PC-9 (cell line): ENCODE measurements around the gene TACC3. TPM values are rescaled to one million over a fixed set of nuclear protein-coding genes. Genes with fewer than 3 reads are reported as not detected.
A peak's percentile ranks its signal among the peaks of the same experiment; 100 is the strongest.

Experiments used
- BruUV-seq: library from RNA; stranded (reverse); fragments of 400-500 nt; replicated peaks from 2 replicates; lab custom pipeline; 2021; lab: Mats Ljungman, UMichigan
- CTCF ChIA-PET: fragments of 300-600 bp; sonication (Branson Sonifier 250); formaldehyde crosslinking; loops from one replicate; lab custom pipeline; 2022; ENCODE audit warnings: antibody characterized with exemption; lab: Charles Lee
- POLR2A ChIA-PET: fragments of 300-600 bp; sonication (Branson Sonifier 250); formaldehyde crosslinking; loops from one replicate; lab custom pipeline; 2022; ENCODE audit warnings: antibody characterized with exemption; ENCODE audit not compliant: unreplicated experiment; lab: Charles Lee
- DNase-seq, 2 experiments: peaks; one replicate each; pipeline versions ENCODE4 v3.0.0 to v3.0.0-alpha.2; 2015 to 2022; ENCODE audit warnings: mixed read lengths in 1 of 2
- H2AFZ ChIP-seq: fragments of 200-600 bp; sonication (generic); 2 replicates; pipeline ENCODE4 v1.8.1; 2017; ENCODE audit warnings: antibody characterized with exemption
- H3F3A ChIP-seq: fragments of 200-600 bp; sonication (generic); 2 replicates; pipeline ENCODE4 v1.8.1; 2017; ENCODE audit warnings: antibody characterized with exemption, mild to moderate bottlenecking, low read depth; ENCODE audit not compliant: insufficient read depth
- H3K27ac ChIP-seq: fragments of 200-600 bp; sonication (generic); 2 replicates; pipeline ENCODE4 v1.6.1; 2016; ENCODE audit warnings: mixed run types
- H3K27me3 ChIP-seq: fragments of 200-600 bp; sonication (generic); 2 replicates; pipeline ENCODE4 v1.6.1; 2016; ENCODE audit warnings: low read depth, mixed run types; ENCODE audit not compliant: insufficient read depth
- H3K36me3 ChIP-seq: fragments of 200-600 bp; sonication (generic); 2 replicates; pipeline ENCODE4 v1.6.1; 2016; ENCODE audit warnings: low read depth, mixed run types
- H3K4me1 ChIP-seq: fragments of 200-600 bp; sonication (generic); replicated peaks from 2 replicates; pipeline ENCODE4 v1.6.1; 2016; ENCODE audit warnings: mixed run types; ENCODE audit not compliant: insufficient read depth
- H3K4me2 ChIP-seq: fragments of 200-600 bp; sonication (generic); 2 replicates; pipeline ENCODE4 v1.6.1; 2017; ENCODE audit warnings: mixed run types
- H3K4me3 ChIP-seq: fragments of 200-600 bp; sonication (generic); 2 replicates; pipeline ENCODE4 v1.6.1; 2016; ENCODE audit warnings: mixed run types
- H3K79me2 ChIP-seq: fragments of 200-600 bp; sonication (generic); 2 replicates; pipeline ENCODE4 v1.6.1; 2017; ENCODE audit warnings: low read depth, mixed run types
- H3K9me2 ChIP-seq: fragments of 200-600 bp; sonication (generic); 2 replicates; pipeline ENCODE4 v1.8.1; 2017; ENCODE audit warnings: mild to moderate bottlenecking; ENCODE audit not compliant: insufficient read depth
- H3K9me3 ChIP-seq: fragments of 200-600 bp; sonication (generic); 2 replicates; pipeline ENCODE4 v1.8.1; 2016; ENCODE audit warnings: low read depth; ENCODE audit not compliant: insufficient read depth
- H4K20me1 ChIP-seq: fragments of 200-600 bp; sonication (generic); 2 replicates; pipeline ENCODE4 v1.8.1; 2017; ENCODE audit not compliant: insufficient read depth
- EZH2 ChIP-seq: fragments of 200-600 bp; sonication (generic); IDR thresholded peaks from 2 replicates; pipeline ENCODE4 v1.8.0; 2017; ENCODE audit warnings: antibody characterized with exemption, low read depth
- intact Hi-C: fragments of 100-400 bp; cut with micrococcal nuclease; formaldehyde crosslinking; loops from one replicate; pipeline ENCODE4 v1.10.0; 2022; ENCODE audit not compliant: unreplicated experiment
- total RNA-seq: library from RNA; stranded (reverse); gene quantifications from 2 replicates; pipeline ENCODE4 v1.2.3, GENCODE V29; 2021
- TF ChIP-seq, protein P1 (sequence below): fragments of 200-600 bp; sonication (generic); conservative IDR thresholded peaks from 2 replicates; pipeline ENCODE4 v1.6.1; 2017; ENCODE audit warnings: mixed run types, antibody characterized with exemption, mild to moderate bottlenecking, moderate library complexity

Gene TACC3
- total RNA-seq, 1 experiment from 2014 or later: 134 TPM

DNA sequence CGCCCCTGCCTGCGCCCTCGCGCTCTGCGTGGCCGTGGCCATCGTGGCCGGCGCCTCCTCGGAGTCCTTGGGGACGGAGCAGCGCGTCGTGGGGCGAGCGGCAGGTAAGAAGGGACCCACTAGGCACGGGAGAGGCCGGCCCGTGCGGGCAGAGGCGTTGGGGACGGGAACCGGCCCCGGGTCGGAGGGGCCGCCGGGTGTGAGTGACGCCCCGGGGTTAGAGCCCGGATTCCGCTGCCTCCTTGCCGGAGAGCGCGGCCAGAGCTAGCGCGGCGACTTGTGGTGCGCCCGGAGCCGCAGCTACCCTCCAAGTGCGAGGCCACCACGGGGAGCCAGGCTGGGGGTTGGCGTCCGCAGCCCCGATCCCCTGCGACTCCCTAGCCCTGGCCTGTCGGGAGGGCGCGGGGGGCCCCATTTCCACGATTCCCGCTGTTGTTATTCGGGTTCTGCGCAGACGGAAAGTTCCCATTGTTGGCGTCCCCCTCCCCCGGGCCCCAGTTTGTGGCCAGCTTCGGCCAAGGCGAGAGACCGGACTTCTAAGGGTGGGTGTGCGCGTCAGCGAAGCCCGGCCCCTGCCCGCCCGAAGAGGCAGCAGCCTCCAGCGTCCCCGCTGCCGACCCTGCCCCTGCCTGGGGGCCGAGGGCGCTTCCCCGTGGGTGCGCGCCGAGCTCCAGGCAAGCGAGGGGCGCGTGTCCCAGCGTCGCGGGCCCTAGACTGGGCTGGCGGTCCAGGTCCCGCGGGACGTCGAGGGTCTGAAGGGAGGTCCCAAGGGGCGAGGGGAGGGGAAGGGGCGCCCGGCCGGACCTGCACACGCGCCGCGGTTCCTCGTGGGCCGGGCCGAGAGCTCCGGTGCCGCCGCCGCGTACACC lies 72.9 kb downstream of the TACC3 start:
- Histone ChIP-seq H3K27ac (no peak overlapping the region), H3K4me3 (no peak overlapping the region), H3F3A (peaks cover 21% of the 10 kb centered on the region; the same call in 1 of the 2 replicates), H3K27me3 (peaks cover 34% of the 10 kb centered on the region), H4K20me1 (peaks cover 3% of the 10 kb centered on the region; the same call in 1 of the 2 replicates), H3K9me2 (no peaks in the 10 kb centered on the region), H2AFZ (no peak overlapping the region; the same call in 1 of the 2 replicates), H3K4me1 (peaks cover 7% of the 10 kb centered on the region; the same call in 1 of the 2 replicates), H3K4me2 (peak overlapping the region; percentile 68), H3K36me3 (no peaks in the 10 kb centered on the region), H3K79me2 (no peaks in the 10 kb centered on the region), H3K9me3 (no peaks in the 10 kb centered on the region)
- POLR2A ChIA-PET: no interaction called here
- peak in 1 of 2 experiments; percentile 26 for DNase-seq
- CTCF ChIA-PET: no interaction called here
- peak; percentile 99 for TF ChIP-seq EZH2
- TF ChIP-seq, protein P1, sequence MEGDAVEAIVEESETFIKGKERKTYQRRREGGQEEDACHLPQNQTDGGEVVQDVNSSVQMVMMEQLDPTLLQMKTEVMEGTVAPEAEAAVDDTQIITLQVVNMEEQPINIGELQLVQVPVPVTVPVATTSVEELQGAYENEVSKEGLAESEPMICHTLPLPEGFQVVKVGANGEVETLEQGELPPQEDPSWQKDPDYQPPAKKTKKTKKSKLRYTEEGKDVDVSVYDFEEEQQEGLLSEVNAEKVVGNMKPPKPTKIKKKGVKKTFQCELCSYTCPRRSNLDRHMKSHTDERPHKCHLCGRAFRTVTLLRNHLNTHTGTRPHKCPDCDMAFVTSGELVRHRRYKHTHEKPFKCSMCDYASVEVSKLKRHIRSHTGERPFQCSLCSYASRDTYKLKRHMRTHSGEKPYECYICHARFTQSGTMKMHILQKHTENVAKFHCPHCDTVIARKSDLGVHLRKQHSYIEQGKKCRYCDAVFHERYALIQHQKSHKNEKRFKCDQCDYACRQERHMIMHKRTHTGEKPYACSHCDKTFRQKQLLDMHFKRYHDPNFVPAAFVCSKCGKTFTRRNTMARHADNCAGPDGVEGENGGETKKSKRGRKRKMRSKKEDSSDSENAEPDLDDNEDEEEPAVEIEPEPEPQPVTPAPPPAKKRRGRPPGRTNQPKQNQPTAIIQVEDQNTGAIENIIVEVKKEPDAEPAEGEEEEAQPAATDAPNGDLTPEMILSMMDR: no peak
- BruUV-seq: no TSS peak
- intact Hi-C loops: loop anchor here (5.0 kb wide), 1 partner anchor 42 kb away; no protein-coding TSS in a partner anchor

Other genes with a start within 250 kb of the TACC3 start
- 4.0 and 6.7 TPM in 2 replicates for gene FAM53A, start 37.2 kb upstream of the TACC3 start, total RNA-seq
- 61.7 and 63.4 TPM in 2 replicates for gene SLBP, start 9.2 kb upstream of the TACC3 start, total RNA-seq
- gene TMEM129, start 198 bp upstream of the TACC3 start, total RNA-seq: 41.2 and 52.5 TPM in 2 replicates
- 8.2 and 10.6 TPM in 2 replicates for gene FGFR3, start 71.8 kb downstream of the TACC3 start, total RNA-seq
- gene LETM1, start 134.6 kb downstream of the TACC3 start, total RNA-seq: 44.5 and 58.9 TPM in 2 replicates
- 176 and 186 TPM in 2 replicates for gene NSD2, start 149.9 kb downstream of the TACC3 start, total RNA-seq